SK-MEL-5 (cell line): ENCODE results near the gene ACTL8. TPM values are rescaled to one million over a fixed set of nuclear protein-coding genes. Genes with fewer than 3 reads are reported as not detected.

Source experiments
- DNase-seq: peaks from one replicate; pipeline ENCODE4 v3.0.0-alpha.2; 2016; ENCODE audit warnings: low read depth, low spot score
- in situ Hi-C: cut with HindIII; loops from 2 replicates; pipeline ENCODE4 v1.10.0; 2016; ENCODE audit warnings: low sequenced_read_pairs, high pct_unique_total_duplicates, low pct_unique_long_range_greater_than_20kb
- total RNA-seq: library from RNA; depleted of rRNA; stranded (reverse); fragments of >200 nt; shearing (Covaris generic); gene quantifications from 2 replicates; pipeline ENCODE4 v1.2.3, GENCODE V29; 2014

ACTL8 gene
- total RNA-seq, 1 experiment from 2014 or later = 0.40 TPM

DNA sequence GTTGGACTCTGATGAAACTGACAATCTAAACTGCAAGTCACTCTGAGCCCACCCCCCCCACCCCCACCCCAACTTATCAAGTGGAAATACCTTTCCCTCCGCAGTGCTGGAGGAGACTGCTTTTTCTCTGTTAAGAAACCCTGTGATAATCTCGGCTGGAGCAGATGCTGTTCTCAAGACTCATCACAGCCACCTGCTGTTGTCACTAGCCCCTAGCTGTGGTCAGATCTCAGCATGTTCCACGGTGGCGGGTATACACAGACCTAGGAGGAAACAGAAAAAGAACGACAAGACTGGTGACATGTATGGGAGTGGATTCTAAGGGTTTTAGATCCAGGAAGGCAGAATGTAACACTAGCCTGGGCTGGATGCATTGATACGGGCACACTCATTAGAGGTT is 2.3 kb downstream of the ACTL8 start:
- DNase-seq = no peak
- in situ Hi-C loops = no loop called here

DNA sequence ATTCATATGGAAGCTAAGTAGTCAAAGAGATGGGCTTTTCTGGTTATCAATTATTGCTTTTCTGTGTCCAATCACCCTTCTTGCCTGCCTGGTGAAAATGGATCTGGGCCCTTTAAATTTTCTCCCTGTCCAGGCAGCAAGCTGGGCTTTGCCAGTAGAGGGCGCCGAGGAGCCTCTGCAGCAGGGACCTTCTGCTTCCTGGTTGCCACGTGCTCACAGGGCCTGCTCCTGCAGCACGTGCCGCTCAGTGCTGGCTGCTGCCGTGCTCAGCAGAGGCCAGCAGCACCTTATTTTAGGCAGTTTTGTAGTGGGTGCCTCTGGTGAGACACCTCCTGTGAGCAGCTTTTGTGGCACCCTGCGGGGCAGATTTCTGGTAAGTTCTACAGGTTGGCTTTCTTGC is 4.0 kb downstream of the ACTL8 start:
- peak; percentile 19 for DNase-seq
- in situ Hi-C loops = no loop called here

DNA sequence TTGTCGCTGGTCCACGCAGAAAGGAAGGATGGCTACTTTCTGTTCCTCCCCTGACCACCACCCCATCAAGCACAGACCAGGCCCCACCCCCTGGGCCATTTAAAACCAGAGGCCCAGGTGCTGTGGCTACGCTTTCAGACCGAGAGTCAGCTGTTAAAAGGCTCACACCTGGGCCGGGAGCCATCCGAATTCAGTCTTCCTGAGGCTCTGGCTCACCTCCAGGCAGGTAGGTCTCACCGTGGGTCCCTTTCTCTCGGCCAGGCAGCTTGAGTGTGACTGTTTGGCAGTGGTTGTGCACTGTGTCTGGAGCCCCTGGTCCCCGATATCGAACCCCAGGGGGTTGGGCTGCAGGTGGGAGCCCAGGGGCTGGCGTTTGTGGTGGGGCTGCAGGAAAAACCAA is 7.2 kb downstream of the ACTL8 start:
- DNase-seq = no peak
- in situ Hi-C loops = no loop called here

DNA sequence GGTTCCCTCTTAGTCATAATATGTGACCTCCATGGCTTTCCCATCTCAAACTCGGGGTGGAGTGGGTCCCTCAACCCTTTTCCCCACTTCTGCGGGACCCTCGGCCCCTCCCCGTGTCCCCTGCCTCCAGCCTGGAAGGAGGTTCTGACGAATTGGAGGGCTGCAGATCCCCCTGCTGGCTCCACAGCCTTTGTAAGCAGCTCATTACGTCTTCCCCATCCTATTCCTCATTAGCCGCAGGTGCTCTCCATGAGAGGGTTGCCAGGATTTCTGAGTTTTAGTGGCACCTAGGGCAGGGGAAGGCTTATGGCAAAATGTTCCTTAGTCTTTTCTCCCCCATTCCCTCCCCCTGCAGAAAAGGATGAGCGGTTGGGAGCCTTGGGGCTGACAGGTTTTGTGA is 8.3 kb downstream of the ACTL8 start:
- in situ Hi-C loops = no loop called here
- DNase-seq = no peak

DNA sequence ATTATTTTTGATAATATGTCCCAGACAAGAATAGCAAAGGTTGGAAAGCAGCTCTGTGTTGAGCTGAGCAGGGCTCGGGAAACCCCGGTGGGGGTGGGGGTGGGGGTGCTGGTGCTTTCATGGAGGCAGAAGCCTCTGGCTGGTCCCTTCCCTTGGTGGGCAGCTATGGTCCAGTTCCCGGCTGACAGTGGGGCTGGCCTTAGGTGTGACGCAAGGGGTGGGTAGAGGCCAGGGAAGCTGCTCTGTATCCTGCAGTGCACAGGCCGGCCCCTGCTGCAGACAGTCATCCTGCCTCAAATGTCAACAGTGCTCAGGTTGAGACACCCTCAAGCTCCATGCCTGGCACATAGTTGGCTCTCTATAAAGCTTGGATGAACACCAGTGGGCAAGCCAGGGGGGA is 8.9 kb downstream of the ACTL8 start:
- no peak for DNase-seq
- in situ Hi-C loops = no loop called here

DNA sequence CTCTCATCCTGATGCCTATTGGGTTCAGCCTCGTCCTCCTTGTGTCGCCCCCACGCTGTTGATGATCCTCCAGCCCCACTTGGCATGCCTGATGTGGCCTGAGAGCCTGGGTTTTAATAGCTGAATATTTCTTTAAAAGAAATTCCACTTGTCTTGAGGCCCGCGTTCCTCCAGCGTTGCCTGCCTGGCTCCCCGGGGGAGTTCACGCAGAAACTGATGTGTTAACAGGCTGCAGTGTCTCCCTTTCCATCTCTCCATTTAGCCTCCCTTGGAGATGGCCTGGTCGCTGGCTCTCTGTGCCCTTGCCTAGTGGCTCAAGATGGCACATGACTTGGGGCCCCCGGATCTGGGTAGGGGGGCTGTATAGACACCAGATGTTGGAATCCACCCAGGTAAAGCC is 9.5 kb downstream of the ACTL8 start:
- no peak for DNase-seq
- in situ Hi-C loops = no loop called here

DNA sequence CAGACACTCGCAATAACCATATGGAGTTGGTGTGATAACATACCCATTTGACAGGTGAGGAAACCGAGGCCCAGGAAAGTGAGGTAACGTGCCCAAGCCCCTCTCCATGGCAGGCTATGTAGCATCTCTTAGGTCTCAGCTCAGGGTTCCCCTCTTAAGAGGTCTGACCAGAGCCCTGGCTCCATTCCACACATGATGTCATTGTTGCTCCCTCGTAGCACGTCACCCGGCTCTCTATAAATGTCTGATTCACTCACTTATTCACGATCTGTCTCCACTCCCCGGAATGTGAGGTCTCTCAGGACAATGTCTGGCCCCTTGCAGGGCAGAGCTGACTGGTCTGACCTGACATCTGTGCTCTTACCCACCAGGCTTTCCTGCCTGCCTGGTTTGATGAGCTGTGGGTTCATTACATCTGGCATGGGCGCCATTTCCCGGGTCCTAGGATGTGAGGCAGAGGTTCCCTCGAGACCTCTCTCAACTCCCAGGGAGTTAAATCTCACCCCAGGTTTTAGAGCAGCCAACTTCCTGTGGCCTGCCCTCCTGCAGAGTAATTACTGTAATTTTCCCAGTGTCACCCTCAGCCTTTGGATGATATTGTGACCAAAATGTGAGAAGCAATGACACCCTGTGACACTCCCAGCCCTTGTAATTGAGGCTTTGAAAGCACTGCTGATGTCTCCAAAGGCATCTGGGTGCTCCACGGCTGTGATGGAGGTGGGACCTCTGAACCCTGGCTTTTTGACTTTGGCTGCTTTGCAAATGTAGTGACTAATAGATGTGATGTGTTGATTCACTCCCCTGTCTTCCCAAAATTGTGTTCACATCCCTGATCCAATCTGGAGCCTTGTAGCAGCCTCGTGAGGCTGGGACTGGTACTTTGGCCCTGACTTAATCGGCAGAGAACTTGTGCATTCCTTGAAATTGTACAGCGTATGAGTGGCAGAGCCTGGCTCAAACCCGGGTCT is 10.6 kb downstream of the ACTL8 start:
- no peak for DNase-seq
- in situ Hi-C loops = no loop called here

DNA sequence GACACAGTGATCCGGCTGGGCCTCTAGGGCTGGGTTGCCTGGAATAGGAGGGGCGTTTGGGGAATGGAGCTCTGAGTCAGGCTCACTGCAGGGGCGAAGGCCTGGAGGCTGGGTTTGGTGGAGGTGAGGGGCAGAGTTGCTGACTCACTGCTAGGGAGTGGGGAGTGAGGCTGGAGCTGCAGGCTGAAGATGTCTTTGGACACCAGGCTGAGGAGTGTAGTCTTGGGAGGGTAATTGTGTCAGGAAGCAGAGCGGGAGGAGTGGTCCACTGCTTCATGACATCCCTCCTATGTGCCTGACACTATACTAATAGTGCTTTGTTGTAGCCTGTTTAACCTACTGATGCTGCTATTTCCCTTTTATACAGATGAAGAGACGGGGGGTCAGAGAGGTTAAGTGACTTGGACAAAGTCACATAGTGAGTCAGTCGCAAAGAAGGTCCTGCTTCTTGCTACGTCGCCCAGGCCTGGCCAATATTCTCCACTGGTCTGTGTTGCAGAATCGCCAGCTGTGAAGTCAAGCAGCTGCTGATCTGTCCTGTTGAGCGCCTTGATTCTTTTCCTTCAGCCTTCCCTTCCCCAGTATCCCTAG is 13.6 kb downstream of the ACTL8 start:
- in situ Hi-C loops = no loop called here
- DNase-seq = no peak

DNA sequence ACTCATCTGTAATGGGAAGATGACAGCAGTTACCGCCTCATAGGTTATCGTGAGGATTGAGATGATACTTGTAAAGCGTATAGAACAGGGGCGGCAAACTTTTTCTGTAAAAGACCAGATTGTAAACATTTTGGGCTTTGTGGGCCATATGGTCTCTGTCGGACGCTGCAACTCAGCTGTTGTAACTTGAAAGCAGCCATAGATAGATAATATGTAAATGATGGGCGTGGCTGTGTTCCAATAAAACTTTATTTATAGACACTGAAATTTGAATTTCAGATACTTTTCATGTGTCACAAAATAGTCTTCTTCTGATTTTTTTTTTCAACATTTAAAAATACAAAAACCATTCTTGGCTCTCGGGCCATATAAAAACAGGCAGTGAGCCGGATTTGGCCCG is 15.8 kb downstream of the ACTL8 start:
- no peak for DNase-seq
- in situ Hi-C loops = no loop called here

DNA sequence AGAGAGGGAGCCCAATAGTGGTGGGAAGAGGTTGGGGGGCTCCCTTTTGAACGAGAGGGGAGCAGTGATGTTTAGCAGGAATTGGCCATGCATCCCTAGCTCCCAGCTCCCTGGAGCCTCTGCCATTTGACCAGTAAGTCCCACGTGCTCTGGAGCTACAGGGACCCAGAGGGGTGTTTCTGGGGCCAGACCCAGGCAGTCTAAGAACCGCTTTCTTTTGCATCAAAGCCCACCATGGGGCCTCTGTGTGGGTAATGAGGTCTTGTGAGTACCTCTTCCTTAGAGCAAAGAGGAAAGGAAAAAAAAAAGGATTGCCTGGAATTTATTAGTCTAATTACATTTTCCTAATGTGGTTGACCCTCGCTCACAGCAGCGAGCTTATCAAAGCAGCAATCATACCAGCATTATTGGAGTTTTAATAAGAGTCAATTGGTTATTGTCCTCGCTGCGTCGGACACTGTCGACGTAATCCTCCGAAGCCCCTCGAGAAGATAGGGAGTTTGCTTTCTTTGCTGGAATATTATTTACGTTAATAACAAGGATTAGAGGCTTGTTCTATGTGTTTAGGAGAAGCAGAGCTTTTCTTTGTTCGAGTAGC is 17.6 kb downstream of the ACTL8 start:
- no peak for DNase-seq
- in situ Hi-C loops = no loop called here

DNA sequence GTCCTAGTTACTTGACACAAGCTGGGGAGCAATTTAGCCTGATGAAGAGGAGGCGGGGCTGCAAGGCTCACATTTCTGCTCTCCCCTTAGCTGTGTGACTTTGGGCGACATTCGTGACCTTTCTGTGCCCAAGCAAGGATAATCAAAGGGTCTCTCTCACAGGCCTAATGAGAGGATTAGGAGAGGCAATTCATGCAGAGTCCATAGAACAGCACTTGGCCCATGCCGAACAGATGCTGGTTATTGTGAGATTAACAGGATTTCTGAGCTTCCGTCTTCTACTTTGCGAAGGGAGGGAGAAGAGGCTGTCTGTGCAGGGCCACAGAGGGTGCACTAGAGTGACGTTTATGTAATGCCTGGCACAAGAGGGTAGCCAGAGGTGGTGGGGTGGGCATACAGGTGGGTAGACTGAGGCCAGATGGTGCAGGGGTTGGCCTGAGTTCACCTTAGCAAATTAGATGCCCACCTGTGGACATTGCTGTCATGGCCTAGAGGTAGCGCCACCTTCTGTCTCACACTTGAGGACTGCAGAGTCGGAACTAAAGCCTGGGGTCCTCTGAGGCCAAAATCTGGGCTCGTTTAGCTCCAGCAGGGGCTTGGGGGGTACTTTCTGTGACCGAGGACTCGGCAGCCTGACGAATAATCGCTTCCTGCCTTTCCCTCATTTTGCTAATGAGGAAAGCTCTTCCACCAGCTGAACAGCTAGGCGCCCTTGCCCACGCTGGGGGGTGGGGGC is 18.6 kb downstream of the ACTL8 start:
- in situ Hi-C loops = no loop called here
- DNase-seq = no peak

DNA sequence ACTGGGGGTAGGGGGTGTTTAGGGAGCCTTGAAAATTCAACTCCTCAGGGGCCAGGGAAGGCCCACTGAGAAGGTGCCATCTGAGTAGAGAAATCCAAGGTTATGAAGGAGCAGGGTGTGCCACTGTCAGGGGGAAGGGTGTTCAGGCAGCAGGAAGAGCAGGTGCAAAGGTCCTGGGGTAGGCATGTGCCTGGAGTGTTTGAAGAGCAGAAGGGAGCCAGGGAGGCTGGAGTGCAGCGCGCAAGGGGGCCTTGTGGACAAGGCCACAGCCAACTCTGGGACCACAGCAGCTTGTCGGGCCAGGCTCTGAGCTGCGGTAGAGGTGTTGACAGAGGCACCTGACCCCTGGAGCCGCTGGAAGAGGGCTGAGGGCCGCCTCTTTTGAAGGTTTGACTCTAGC is 19.3 kb downstream of the ACTL8 start:
- DNase-seq = no peak
- in situ Hi-C loops = no loop called here

DNA sequence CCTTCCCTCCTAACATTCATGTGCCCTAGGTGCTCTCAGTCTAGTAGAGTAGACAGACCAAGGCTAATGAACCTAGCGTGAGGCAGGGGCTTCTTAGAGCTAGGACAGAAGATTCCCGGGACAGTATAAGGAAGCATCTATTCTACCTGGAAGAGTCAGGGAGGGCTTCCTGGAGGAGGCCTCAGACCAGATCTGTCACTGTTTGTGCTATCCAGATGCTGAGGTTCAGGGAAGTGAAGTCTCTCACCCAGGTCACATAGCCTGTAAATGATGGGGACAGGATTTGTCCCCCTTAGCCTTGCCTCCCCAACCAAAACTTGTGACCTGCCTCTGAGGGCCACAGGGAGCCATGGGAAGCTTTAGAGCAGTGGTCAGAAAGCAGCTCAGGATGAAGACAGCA is 20.7 kb downstream of the ACTL8 start:
- in situ Hi-C loops = no loop called here
- no peak for DNase-seq

DNA sequence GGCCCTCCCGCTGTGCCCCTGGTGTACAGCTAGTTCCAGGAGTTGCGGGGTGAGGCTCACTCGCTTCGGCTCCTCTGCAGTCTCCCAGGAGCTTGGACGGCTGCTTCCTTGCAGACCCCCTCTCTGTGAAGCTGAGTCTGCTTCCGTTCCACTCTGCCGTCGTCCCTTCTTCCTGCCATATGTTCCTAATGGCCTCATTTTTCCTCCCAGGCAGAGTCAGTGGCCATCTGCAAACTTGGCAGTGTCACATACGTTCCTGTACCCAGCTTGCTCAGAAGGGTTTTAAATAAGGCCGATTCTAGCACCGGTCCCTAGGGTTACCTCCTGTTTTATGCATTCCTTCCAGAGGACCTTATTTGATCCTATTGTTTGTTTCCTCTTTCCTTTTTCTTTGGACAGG is 21.3 kb downstream of the ACTL8 start:
- DNase-seq = no peak
- in situ Hi-C loops = no loop called here

DNA sequence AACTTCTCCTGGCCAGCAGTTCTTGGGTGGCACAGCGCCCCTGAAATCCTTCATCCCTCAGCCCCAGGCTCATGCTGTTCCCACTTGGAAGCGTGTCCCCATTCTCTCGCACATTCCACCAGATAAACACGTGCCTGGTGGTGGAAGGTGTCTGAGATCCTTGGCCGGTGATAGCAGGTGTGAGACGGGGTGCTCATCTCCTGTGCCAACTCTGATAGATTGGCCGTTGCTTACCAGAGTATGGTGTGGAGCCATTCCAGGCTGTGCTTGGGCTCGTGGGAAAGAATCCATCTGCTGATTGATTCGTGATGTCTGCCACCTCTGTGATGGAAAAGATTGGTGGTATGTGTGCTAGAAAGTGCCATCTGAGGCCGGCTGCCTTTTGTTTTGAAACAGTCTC is 22.2 kb downstream of the ACTL8 start:
- in situ Hi-C loops = no loop called here
- DNase-seq = no peak

DNA sequence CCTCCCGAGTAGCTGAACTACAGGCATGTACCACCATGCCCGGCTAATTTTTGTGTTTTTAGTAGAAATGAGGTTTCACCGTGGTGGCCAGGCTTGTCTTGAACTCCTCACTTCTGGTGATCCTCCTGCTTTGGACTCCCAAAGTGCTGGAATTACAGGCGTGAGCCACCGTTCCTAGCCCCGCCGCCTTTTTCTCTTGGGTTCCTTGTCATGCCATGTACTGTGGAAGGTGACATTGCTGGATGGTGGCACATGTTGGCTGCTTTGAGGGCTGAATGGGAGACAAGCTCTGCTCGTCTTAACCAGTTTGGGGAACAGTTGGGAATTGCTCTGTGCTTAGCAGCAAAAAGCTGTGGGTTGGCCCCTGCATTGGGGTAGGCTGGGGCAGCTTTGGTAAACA is 22.7 kb downstream of the ACTL8 start:
- in situ Hi-C loops = no loop called here
- no peak for DNase-seq

DNA sequence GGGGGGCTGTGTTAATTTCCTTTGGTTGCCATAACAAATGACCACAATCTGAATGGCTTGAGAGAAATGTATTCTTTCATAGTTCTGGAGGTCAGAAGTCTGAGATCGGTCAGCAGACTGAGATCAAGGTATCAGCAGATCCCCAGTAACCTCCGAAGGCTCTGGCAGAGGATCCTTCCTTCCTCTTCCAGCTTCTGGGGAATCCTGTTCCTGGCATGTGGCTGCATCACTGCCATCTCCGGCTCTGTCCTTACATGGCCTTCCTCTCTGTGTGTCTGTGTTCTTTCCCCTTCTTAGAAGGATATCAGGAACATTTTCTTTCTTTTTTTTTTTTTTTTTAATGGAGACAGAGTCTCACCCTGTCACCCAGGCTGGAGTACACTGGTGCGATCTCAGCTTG is 25.8 kb downstream of the ACTL8 start:
- in situ Hi-C loops = no loop called here
- no peak for DNase-seq

DNA sequence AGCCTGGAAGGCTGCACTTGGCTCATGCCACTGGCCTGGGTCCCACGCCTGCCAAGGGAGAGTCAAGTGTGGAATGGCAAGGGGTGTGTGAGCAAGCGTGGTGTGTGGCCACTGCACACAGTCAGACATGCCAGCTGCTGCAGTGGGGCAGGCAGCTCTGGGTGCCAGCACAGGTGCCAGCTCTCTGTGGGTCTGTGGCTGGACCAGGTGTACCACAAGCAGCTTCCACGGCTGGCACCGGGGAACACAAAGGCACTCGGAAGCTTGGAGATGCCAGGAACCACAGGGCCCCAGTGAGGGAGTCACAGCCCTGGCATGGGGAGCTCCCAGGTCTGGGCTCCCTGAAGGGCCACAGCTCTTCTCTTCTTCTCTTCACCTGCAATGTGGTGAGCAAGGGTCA is 34.8 kb downstream of the ACTL8 start:
- no peak for DNase-seq
- in situ Hi-C loops = no loop called here
